HG03378 (cell line): ENCODE results near the gene MRPS25.

ENCODE experiments used
- ATAC-seq: cut with Tn5 transposase; IDR thresholded peaks from one replicate; pipeline ENCODE4 v1.9.1; 2021; ENCODE audit warnings: mild to moderate bottlenecking, moderate library complexity; ENCODE audit not compliant: unreplicated experiment

MRPS25 gene

DNA sequence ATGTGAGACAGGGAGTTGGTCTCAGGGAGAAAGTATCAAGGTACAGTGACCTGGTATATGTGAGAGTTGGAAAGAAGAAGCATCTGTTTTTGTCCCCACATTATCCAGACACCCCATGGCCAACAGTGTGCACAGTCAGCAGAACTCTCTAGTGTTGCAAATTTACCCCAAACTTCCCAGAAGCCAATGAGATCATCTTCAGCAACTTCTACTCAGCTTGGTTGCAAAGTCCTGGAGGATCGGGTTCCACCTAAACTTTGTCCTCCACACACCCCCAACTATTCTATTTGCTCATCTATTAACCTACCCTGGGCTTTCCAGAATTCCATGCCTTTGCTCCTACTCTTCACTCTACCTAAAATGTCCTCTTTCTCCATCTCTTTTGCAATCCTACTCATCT, 18.1 kb upstream of the MRPS25 start:
- no peak for ATAC-seq

DNA sequence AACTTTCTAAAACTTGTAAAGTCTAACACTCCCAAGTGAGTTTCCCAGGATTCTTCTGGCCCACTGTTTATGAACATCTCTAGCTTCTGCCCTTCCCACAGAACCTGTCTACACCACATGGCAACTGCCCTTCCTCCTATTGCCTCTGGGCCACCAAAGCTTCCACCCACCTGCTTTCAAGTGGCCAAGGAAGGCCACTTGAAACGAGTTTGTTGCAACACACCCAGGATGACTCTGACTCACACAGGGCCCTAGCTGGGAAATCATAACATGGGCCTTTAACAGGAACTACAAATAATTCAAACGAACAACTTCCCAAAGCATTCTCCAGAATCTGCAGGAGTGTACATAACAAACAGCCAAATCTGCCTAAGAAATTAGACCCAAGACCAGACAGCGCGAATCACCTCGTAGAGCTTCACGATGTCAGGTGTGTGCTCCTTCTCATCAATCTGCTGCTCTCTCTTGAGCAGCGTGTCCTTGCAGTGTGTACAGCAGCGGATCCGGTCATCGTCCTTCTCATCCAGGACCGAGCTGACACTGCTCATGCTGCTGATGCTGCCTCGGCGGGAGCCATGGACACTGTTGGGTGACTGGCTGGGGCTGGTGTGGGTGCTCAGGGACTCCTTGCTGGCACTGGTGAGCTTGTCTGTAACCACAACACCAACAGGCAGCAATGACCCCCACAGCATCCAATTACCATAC, 17.0 kb upstream of the MRPS25 start:
- no peak for ATAC-seq

DNA sequence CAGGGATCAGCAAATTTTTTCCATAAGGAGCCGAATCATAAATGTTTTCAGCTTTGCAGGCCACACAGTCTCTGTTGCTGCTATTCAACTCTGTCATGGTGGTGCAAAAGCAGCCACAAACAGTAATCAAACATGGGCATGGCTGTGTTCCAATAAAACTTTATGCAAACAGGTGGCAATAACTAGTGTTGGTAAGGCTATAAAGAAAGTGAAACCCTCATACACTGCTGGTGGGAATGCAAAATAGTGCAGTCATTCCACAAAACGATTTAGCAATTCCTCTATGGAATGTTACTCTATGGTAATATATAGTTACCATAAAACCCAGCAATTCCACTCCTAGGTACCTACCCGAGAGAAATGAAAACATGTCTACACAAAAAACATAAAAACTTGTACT, 14.0 kb upstream of the MRPS25 start:
- no peak for ATAC-seq

DNA sequence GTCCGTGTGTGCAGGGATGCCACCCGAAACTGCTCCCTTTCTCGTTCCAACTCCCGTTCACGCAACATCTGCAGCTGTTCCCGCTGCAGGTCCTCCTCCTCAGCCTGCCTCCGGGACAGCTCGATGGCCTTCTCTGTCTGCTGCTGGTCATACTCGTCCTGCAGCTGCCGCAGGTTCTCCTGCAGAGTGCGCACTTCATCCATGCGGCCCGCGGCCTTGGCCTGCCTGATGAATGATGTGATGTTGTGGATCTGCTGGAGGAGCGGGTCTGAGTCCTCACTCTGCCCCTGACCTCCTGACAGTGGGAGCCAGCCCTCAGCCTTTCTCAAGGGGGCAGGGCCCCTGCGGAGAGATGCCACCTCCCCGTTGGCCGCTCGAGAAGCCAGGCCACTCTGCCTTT, 9.4 kb upstream of the MRPS25 start:
- ATAC-seq, result no peak

DNA sequence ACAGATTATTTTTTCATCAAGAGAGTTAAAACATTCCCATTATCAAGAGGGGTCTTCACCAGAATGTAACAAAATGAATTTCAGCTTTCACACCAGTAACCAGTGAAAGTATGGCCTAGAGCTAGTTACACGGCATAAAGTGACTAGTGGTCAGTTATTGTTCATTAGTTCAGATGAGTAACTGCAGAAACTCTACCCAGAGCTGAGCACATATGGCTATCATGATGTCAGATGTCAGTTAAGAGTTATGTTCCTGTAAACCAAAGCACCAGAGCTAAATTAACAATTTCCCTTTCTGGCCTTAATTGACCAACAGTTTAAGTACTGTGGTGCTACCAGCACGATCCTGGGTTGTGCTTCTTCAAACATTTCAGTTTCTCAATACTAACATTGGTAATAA, 6.6 kb upstream of the MRPS25 start:
- ATAC-seq, result no peak

DNA sequence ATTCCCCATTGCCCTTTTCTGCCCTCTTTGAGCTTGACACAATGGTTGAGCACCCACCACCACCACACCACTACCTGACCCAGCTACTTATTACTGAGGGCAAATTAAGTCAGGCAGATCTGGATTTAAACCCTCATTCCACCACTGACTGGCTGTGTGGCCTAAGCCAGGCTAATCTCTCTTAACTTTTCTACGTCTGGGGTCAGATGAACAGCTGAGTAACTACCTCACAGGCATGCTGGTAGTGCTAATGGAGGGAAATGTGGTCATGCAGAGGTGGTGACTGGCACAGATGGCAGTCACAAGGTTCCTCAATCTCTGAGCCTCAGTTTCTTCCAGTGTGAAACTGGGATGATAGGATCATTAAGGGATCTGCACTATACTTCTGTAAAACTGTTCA, 4.3 kb upstream of the MRPS25 start:
- no peak for ATAC-seq

DNA sequence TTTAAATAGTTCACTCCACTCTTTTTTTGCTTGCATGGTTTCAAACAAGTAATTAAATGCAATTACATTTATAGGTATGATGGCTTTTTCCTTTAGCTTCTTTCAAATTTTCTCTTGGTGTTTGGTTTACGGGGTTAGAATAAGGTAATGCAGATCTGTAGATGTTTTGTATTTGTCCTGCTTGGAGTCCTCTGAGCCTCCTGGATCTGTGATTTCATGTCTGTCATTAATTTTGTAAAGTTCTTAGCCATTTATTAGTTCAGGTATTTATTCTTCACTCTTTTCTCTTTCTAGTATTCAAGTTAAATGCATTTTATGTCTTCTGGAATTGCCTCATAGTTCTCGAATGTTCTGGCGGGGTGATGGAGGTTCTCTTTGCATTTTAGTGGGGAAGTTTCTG, 1.4 kb upstream of the MRPS25 start:
- no peak for ATAC-seq

DNA sequence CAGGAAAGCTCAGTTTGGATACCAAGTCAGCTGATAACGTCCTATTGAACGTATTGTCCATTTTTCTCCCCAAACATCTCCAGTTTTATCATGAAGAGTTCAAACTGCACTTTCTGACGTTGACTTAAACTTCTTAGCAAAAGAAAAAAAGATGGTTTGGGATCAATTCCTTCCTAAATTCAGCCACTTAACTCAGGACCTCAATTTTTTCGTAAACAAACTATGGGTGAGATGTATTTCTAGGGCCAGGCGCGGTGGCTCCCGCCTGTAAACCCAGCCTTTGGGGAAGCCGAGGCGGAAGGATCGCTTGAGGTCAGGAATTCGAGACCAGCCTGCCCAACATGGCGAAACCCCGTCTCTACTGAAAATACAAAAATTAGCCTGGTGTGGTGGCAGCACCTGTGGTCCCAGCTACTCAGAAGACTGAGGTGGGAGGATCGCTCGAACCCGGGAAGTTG, 464 bp upstream of the MRPS25 start:
- ATAC-seq, result peak; percentile 7

DNA sequence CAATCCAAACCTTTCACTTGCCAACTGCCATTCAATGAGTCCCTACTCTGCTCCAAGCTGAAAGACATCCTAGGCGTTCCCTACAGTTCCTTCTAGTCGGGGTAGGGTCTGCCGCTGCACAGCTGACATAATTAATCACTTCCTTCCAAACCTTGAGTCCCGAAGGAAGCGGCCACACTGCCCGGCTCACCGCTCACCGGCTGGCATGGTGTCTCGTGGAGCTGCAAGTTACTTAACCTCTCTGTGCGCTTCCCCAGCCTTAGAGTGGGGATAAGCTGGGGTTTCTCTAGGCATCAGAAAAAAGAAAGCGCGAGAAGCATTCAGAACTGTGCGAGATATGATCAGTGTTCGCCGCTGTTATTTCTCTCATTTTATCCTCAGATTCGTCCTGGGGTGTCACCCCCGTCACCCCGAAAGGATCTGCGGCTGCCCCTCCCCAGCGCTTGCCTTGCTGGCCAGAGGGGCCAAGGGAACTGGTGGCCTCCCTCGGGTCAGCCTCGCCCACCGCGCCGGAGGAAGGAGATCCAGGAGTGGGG, 748 bp downstream of the MRPS25 start:
- peak; percentile 19 for ATAC-seq

DNA sequence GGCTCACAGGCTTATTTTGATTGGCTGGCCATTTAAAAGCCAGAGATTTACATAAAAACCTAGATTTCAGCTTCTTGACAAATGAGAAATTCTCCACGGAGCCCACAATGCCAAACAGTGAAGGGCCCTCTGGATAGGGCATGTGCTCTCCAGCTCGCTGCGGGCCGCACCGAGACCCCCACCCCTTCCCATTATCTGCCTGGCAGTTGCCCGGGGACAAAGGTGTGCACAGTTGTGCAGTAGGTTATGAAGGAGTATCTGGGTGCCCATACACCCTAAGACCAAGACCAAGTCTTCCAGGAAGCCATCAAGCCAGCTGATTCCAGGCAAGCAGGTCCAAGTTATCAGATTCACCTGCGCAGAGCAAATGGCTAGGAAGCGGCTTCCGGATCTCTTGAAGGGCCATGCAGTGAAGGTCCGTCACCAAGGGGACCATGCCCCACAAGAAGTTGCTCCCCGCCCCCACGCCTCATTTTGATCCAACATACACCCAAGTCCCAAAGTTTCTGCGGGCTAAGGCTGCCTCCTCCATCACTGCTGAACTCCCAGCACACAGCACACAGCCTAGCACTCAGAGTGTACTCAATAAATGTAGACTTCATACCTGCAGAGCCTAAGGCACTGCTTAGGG, 1.3 kb downstream of the MRPS25 start:
- ATAC-seq, result no peak

DNA sequence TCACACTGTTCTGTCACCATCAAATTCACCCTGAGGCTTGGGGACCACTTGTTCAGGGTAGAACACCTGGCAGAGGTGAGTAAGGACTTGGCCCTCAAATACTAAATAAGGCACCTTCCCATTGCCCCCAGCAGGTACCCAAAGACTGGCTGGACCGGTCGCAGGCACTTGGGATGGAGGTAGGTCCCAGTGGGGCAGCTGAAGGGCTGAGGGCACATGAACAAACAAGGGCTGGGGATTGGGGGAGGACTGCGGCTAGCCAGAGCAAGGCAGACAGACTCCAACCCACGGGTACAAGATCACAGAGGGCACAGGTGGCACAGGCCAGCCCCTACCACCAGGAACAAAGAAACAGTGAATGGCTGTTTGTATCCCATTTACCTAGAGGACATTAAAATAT, 1.9 kb downstream of the MRPS25 start:
- no peak for ATAC-seq

DNA sequence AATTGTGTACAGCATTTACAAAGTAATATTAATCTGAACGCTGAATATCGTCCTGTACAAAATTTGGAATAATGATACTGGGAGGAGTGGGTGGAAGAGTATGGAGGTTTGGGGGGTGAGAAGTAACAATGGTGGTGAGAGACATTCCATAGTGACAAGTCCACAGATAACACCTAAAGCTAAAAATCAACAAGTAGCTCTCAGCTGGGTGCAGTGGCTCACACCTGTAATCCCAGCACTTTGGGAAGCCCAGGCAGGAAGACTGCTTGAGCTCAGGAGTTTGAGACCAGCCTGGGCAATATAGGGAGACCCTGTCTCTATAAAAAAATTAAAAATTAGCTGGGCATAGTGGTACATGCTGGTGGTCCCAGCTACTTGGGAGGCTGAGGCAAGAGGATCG, 5.1 kb downstream of the MRPS25 start:
- no peak for ATAC-seq

DNA sequence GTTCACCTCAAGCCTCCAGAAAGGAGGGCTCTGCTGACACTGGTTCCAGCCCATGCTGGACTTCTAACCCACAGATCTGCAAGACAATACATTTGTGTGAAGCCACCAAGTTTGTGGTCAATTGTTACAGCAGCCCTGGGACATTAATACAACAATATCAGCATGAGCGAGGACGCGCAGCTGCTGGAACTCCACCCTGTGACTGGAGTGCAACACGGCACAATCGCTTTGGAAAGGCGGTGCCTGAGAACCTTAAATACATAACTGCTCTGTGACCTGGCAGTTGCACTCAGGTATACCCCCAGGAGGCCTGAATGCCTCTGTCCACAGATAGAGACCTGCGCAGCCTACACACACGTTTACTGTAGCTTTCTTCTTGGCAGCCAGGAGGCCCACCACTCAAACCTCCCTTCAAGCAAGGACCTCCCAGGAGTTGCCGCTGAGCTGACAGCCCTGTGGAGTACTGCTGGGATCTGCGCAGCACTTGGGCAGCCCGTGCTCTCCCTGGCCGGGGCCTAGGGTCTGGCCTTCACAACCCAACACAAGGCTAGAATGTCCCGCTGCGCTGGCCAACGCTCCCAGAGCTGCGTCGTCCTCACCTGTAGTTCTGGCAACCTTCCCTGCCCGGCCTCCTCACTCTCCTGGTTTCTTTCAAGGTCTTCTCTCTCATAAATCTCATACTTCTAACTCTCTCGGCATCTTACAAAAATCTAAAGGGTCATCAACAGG, 8.3 kb downstream of the MRPS25 start:
- no peak for ATAC-seq

DNA sequence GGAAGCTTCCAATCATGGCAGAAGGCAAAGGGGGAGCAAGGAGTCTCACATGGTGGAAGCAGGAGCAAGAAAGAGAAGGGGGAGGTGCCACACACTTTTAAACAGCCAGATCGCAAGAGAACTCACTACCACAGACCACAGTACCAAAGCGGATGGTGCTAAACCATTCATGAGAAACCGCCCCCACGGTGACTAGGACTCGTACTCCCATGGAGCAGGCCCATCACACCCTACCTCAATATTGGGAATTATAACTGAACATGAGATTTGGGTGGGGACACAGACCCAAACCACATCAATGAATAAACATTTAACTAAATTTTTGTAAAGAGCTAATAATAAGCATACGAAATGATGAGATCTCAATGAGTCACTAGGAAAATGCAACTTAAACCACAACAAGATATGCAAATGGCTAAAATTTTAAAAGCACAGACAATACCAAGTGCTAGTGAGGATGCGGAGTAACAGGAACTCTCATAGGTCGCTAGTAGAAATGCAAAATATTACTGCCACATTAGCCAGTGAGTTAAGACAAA, 10.0 kb downstream of the MRPS25 start:
- peak; percentile 44 for ATAC-seq

DNA sequence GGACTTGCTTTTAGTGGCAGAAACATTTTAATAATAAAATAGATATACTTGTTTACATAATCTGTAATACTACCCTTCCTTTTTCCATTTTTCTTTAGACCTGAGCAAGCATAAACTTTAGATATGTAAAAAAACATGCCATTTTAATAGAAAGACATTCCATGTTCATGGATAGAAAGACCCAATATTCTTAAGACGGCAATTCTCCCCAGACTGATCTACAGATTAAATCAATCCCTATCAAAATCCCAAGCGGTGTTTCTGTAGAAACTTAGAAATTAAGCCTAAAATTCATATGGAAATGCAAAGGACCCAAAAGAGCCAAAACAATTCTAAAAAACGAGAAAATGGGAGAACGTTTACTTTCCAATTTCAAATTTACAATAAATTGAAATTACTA, 11.6 kb downstream of the MRPS25 start:
- ATAC-seq, result no peak

DNA sequence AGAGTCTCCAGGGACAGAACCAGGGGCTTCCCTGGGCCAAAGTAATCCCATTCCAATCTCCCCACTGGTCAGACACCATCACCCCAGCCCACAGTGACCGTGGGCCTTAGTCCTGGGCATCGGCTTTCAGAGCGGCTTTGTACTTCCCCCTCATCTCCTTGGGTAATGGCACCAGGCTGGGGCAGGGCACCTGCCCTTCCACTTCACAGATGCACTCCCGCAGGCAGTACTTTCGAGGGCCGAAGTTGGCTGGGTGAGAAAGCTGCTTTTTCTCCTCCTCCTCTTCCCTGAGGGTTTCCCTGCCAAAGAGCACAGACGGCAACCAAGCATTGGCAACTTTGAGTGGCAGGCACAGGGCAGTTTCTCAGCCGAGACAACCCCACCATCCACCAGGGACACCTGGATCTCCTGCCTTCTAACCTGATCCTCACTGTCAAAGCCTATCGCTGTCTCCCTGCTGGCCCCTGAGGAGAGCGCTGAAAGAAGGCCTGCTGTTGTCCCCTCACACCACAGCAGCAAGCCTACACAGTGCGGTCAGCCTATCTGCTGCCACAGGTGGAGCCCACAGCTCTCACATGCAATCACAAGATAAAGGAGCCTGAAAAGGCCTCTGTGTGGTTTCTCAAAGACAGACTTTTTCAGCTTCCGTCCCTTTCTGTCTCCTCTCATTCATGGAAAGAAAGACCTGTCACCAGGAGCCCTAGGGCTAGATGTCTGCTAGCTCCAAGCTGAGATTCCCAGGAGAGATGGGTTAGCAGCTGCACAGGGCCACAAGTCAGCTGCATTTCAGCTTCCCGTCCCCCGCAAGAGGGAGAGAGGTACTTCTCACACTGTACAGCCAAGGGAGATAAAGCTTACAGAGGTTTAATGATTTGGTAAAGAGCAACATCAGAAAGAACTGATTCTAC, 12.5 kb downstream of the MRPS25 start:
- no peak for ATAC-seq

DNA sequence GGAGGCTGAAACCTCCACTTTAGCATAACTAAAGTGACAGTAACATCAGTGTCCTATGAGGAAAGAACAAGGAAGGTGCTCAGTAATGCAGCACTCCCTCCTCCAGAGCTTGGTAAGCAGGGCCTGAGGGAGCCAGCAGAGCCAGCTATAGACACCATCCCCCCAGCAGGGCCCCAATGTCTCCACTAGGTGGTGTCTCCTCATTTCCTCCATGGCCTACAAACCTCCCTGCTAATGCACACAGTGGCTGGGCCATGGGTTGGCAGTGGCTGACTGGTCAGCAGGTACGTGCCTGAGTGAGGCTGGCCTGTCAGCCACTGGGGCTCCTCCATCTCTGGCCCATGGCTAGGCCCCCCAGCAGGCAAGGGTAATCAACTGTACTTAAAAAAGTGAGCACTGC, 13.6 kb downstream of the MRPS25 start:
- peak; percentile 40 for ATAC-seq

DNA sequence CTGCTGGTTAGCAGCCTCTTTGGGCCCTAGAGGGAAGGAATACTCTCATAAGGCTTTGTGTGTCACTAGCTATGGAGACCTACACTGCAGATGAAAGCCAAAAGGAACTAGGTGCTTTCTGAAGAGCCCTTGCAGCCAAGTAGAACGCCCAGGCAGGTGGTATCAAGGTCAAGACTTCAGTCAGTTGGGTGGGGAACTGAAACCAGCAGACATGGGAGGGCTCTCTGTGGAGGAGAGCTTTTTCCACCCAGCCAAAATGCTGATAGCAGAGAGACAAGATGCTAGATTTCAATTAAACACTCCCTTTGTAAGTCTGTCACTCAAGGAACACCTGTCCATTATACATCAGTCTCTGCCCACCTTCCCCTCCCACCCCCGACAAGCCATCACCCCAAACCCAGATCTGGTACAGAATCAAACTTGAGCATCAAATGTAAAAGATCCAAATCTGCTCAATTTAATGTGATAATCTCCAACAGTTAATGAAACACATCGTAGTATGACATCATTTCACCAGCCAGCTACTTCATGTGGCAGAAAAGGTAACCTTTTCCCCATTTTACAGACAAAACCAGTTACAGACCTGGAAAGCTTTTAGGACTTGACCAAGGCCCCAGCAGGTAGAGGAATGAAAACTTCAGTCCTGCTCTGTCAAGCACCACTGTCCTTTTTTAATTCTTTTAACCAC, 14.6 kb downstream of the MRPS25 start:
- peak; percentile 73 for ATAC-seq

DNA sequence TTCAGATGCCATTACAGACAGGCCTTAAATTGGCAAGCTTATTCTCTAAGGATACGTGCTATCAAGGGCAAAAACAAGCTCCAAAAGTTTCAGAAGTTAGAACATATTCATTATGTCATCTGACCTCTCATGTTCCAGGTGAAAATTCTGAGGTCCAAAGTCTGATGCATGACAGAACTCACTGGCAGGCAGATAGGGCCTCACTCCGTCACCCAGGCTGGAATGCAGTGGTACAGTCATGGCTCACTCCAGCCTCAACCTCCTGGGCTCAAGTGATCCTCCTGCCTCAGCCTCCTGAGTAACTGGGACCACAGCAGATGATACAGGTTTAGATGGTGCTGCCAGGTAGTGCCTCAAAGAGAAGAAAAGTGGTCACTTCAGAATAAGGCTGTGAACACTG, 15.5 kb downstream of the MRPS25 start:
- ATAC-seq, result no peak

DNA sequence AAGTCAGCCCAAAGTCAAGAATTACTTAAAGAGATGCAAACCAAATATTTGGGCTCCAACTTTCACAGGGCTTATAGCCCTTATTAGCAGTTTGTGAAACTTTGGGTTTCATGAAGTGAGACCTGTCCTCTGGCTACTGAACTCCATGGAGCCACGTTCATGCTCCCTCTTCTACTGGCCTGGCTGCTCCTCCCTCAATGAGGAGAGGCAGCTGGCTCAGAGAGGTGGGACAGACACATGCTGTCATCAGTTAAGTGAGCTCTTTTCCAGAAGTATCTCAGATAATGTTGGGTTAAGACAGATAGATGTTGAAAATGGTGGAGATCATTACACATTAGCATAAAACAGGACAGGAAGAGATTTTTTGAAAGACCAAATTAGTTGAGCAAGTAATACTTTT, 19.4 kb downstream of the MRPS25 start:
- no peak for ATAC-seq
